Sigmoid colon (tissue), 7 donors: ENCODE results near the gene BCAS2. TPM values are rescaled to one million over a fixed set of nuclear protein-coding genes. Genes with fewer than 3 reads are reported as not detected.

Source experiments
- DNase-seq: peaks from one replicate; pipeline ENCODE4 v3.0.0-alpha.2; 2019
- H3K27ac ChIP-seq, 4 donors: fragments of 200-600 bp; sonication (generic); one replicate each; pipeline ENCODE4 v1.5.1; 2016 to 2019; ENCODE audit warnings: mild to moderate bottlenecking in 1 of 4
- H3K27me3 ChIP-seq, 3 donors: fragments of 200-600 bp; sonication (generic); one replicate each; pipeline ENCODE4 v1.5.1; 2019; ENCODE audit warnings: mild to moderate bottlenecking in 1 of 3
- H3K36me3 ChIP-seq, 4 donors: fragments of 200-600 bp; sonication (generic); one replicate each; pipeline ENCODE4 v1.5.1; 2016 to 2019
- H3K4me1 ChIP-seq, 4 donors: fragments of 200-600 bp; sonication (generic); one replicate each; pipeline ENCODE4 v1.5.1; 2017 to 2019
- H3K4me3 ChIP-seq, 4 donors: fragments of 200-600 bp; sonication (generic); one replicate each; pipeline ENCODE4 v1.5.1; 2017 to 2019; ENCODE audit warnings: mild to moderate bottlenecking in 2 of 4, moderate library complexity in 1 of 4
- H3K9me3 ChIP-seq, 4 donors: fragments of 200-600 bp in 3 of 4; sonication (generic) in 3 of 4; one replicate each; pipeline versions ENCODE4 v1.5.1 to v1.6.1; 2013 to 2019
- CTCF ChIP-seq, 4 experiments: fragments of 450-650 bp in 3 of 4; fragments of 200-600 bp in 1 of 4; IDR thresholded peaks; one replicate each; pipeline ENCODE4 v1.5.1; 2016 to 2019; ENCODE audit warnings: antibody characterized with exemption in 4 of 4, mild to moderate bottlenecking in 3 of 4, moderate library complexity in 2 of 4
- EP300 ChIP-seq, 4 donors: sonication (generic); formaldehyde crosslinking; IDR thresholded peaks; one replicate each; pipeline ENCODE4 v1.6.1; 2017; ENCODE audit warnings: antibody characterized with exemption in 4 of 4
- POLR2A ChIP-seq, 2 donors: fragments of 450-650 bp; IDR thresholded peaks; one replicate each; pipeline ENCODE4 v1.6.1; 2016; ENCODE audit warnings: antibody characterized with exemption in 2 of 2, mild to moderate bottlenecking in 2 of 2, moderate library complexity in 2 of 2
- POLR2AphosphoS5 ChIP-seq, 4 donors: sonication (generic); formaldehyde crosslinking; IDR thresholded peaks; one replicate each; pipeline ENCODE4 v1.6.1; 2017; ENCODE audit warnings: antibody characterized with exemption in 4 of 4
- WGBS, 2 donors: extraction: QIAGEN DNeasy Blood & Tissue Kit; methylation state at CpG; one replicate each; pipeline ENCODE4 v1.1.7; 2013; 5-methylcytosine and 5-hydroxymethylcytosine counted together
- intact Hi-C: fragments of 100-400 bp; cut with DNase I; formaldehyde crosslinking; loops from one replicate; pipeline ENCODE4 v1.15.1; 2023
- polyA plus RNA-seq, 3 donors: library from polyadenylated mRNA; stranded (reverse); fragments of 200-250 nt; gene quantifications; one replicate each; pipeline ENCODE4 v1.2.3, GENCODE V29; 2013
- total RNA-seq, 4 donors: library from RNA; depleted of rRNA; stranded (reverse); fragments of >200 nt; gene quantifications; one replicate each; pipeline ENCODE4 v1.1.0, GENCODE V29; 2016
- donor health status: healthy with polysubstance abuse.
- donor health status: Bipolar disorder and iron deficiency.
- donor health status: healthy.

BCAS2 gene
- total RNA-seq (10 to 100 TPM; 29.1 to 47.6 (median 35.9) TPM), polyA plus RNA-seq (10 to 100 TPM; 35.5 to 51.6 (median 41.4) TPM)

- H3K27ac ChIP-seq, result peak within 1 kb of the TSS; percentile 86 to 91 (median 89)
- peaks cover 0 to 33% (median 26%) of the 10 kb centered on the region in 4 donors for H3K4me1 ChIP-seq
- H3K36me3 ChIP-seq, result peaks cover 0 to 28% (median 3%) of the 10 kb centered on the region in 4 donors
- 6% methylated on average over 40 of the region's 40 CpGs for WGBS, 2 donors
- H3K27me3 ChIP-seq, result no peaks in the 10 kb centered on the region
- intact Hi-C loops, result loop anchor here (1.0 to 10.0 kb wide), 7 partner anchors 70 to 1187 kb away; partner anchors contain the start of genes DENND2C, MAGI3, NRAS and SIKE1
- DNase-seq, result peak; percentile 99
- H3K9me3 ChIP-seq, result no peaks in the 10 kb centered on the region
- H3K4me3 ChIP-seq, result peak within 1 kb of the TSS; percentile 61 to 71 (median 63)
- no peak for TF ChIP-seq CTCF (IDR thresholded peaks at IDR 0.05)
- peak; percentile 82 to 85 for TF ChIP-seq POLR2A (IDR thresholded peaks at IDR 0.05)
- TF ChIP-seq POLR2AphosphoS5 (IDR thresholded peaks at IDR 0.05), result peak; percentile 95 to 98 (median 97)
- TF ChIP-seq EP300 (IDR thresholded peaks at IDR 0.05), result peak; percentile 79 to 93 (median 87)
Measured at GRCh38 chr1:114581335-114582287, at the start of gene BCAS2. Gene BCAS2, minus strand, starts transcription at chr1:114581615. Its CDS starts 24 bp downstream, at chr1:114581591.

- no peaks in the 10 kb centered on the region for H3K4me1 ChIP-seq
- TF ChIP-seq CTCF (IDR thresholded peaks at IDR 0.05) (no peak), POLR2A (IDR thresholded peaks at IDR 0.05) (no peak), EP300 (IDR thresholded peaks at IDR 0.05) (no peak), POLR2AphosphoS5 (IDR thresholded peaks at IDR 0.05) (no peak)
- H3K9me3 ChIP-seq, result no peaks in the 10 kb centered on the region
- H3K36me3 ChIP-seq, result no peaks in the 10 kb centered on the region
- intact Hi-C loops, result no loop called here
- no peak overlapping the region for H3K27ac ChIP-seq
- H3K27me3 ChIP-seq, result no peaks in the 10 kb centered on the region
- whole genome bisulfite sequencing, 2 donors, result 33% methylated on average over 2 of the region's 2 CpGs
- no peak for DNase-seq
- H3K4me3 ChIP-seq, result no peak overlapping the region
Measured at GRCh38 chr1:114627107-114627506, 45.7 kb upstream of the BCAS2 start.

GRCh38 chr1:114623364-114623763, 41.9 kb upstream of the BCAS2 start:
- Histone ChIP-seq H3K9me3 (no peaks in the 10 kb centered on the region), H3K36me3 (no peaks in the 10 kb centered on the region), H3K4me3 (no peak overlapping the region), H3K27ac (no peak overlapping the region), H3K27me3 (no peaks in the 10 kb centered on the region), H3K4me1 (no peaks in the 10 kb centered on the region)
- intact Hi-C loops, result no loop called here
- no peak for DNase-seq
- 94 to 95% methylated on average over 5 of the region's 5 CpGs for WGBS, 2 donors
- no peak for TF ChIP-seq CTCF (IDR thresholded peaks at IDR 0.05)
- no peak for TF ChIP-seq EP300 (IDR thresholded peaks at IDR 0.05)
- TF ChIP-seq POLR2A (IDR thresholded peaks at IDR 0.05), result no peak
- no peak for TF ChIP-seq POLR2AphosphoS5 (IDR thresholded peaks at IDR 0.05)

- TF ChIP-seq EP300 (IDR thresholded peaks at IDR 0.05) (no peak), POLR2A (IDR thresholded peaks at IDR 0.05) (no peak), CTCF (IDR thresholded peaks at IDR 0.05) (no peak), POLR2AphosphoS5 (IDR thresholded peaks at IDR 0.05) (no peak)
Measured at GRCh38 chr1:114620419-114620818, 39.0 kb upstream of the BCAS2 start.

More at GRCh38 chr1:114620419-114620818, 39.0 kb upstream of the BCAS2 start:
- Histone ChIP-seq H3K4me1 (no peaks in the 10 kb centered on the region), H3K27me3 (no peaks in the 10 kb centered on the region), H3K4me3 (no peak overlapping the region), H3K9me3 (no peaks in the 10 kb centered on the region), H3K27ac (no peak overlapping the region), H3K36me3 (peaks cover 0 to 12% (median 1%) of the 10 kb centered on the region in 4 donors)
- WGBS, 2 donors, result 80 to 91% methylated on average over 2 of the region's 2 CpGs
- intact Hi-C loops, result no loop called here
- no peak for DNase-seq
